SK-N-SH (cell line): Measurements from ENCODE around the gene SNX20. TPM values are rescaled to one million over a fixed set of nuclear protein-coding genes. Genes with fewer than 3 reads are reported as not detected.

ENCODE experiments used
- CTCF ChIA-PET: fragments of 300-600, 350-600 bp; formaldehyde crosslinking; extraction: SDS; loops from one replicate; lab custom pipeline; 2021; lab: Yijun Ruan, JAX
- POLR2A ChIA-PET: fragments of 350-600 bp; sonication (Branson Sonifier 250); formaldehyde crosslinking; extraction: SDS; loops from one replicate; lab custom pipeline; 2020; ENCODE audit warnings: antibody characterized with exemption, inconsistent platforms; lab: Yijun Ruan, JAX
- DNase-seq: peaks from one replicate; pipeline ENCODE4 v3.0.0; 2012
- H2AFZ ChIP-seq: fragments of 200-600 bp; sonication (generic); 2 replicates; pipeline ENCODE4 v1.8.1; 2016; ENCODE audit warnings: antibody characterized with exemption, mild to moderate bottlenecking, low read depth
- H3F3A ChIP-seq: fragments of 200-600 bp; sonication (generic); replicated peaks from 2 replicates; pipeline ENCODE3; 2016; ENCODE audit warnings: antibody characterized with exemption, mild to moderate bottlenecking; ENCODE audit not compliant: insufficient read depth
- H3K27ac ChIP-seq, 2 experiments: fragments of 200-500 bp in 1 of 2; fragments of 200-600 bp in 1 of 2; sonication (Bioruptor generic) in 1 of 2; sonication (generic), shearing (Covaris generic) in 1 of 2; 2 replicates each; pipeline versions ENCODE4 v1.5.1 to v1.6.1; 2014 to 2016; ENCODE audit warnings: low read depth in 2 of 2, inconsistent platforms in 1 of 2, low read length in 1 of 2, mild to moderate bottlenecking in 1 of 2, mixed read lengths in 1 of 2
- H3K27me3 ChIP-seq: fragments of 200-600 bp; sonication (generic), shearing (Covaris generic); 2 replicates; pipeline ENCODE4 v1.6.1; 2016; ENCODE audit warnings: mixed run types; ENCODE audit not compliant: insufficient read depth
- H3K36me3 ChIP-seq, 2 experiments: fragments of 200-500 bp in 1 of 2; fragments of 200-600 bp in 1 of 2; sonication (Bioruptor generic) in 1 of 2; sonication (generic) in 1 of 2; replicated peaks in 1 of 2; 2 replicates each; pipeline versions ENCODE3 to v1.5.1; 2014 to 2016; ENCODE audit warnings: low read length in 1 of 2, mild to moderate bottlenecking in 1 of 2; ENCODE audit not compliant: insufficient read depth in 2 of 2, control insufficient read depth in 1 of 2
- H3K4me1 ChIP-seq, 2 experiments: fragments of 200-500 bp in 1 of 2; fragments of 200-600 bp in 1 of 2; sonication (Bioruptor generic) in 1 of 2; sonication (generic), shearing (Covaris generic) in 1 of 2; 2 replicates each; pipeline versions ENCODE4 v1.5.1 to v1.6.1; 2014 to 2016; ENCODE audit warnings: low read depth in 1 of 2, low read length in 1 of 2, mixed run types in 1 of 2; ENCODE audit not compliant: insufficient read depth in 2 of 2, control insufficient read depth in 1 of 2
- H3K4me2 ChIP-seq: fragments of 200-600 bp; sonication (generic), shearing (Covaris generic); 2 replicates; pipeline ENCODE4 v1.6.1; 2017; ENCODE audit warnings: mixed run types
- H3K4me3 ChIP-seq, 2 experiments: fragments of 200-500 bp in 1 of 2; fragments of 200-600 bp in 1 of 2; sonication (Bioruptor generic) in 1 of 2; sonication (generic), shearing (Covaris generic) in 1 of 2; 2 replicates each; pipeline versions ENCODE4 v1.5.1 to v1.8.1; 2014 to 2016; ENCODE audit warnings: low read depth in 2 of 2, inconsistent platforms in 1 of 2, low read length in 1 of 2, mild to moderate bottlenecking in 1 of 2, mixed read lengths in 1 of 2, moderate library complexity in 1 of 2
- H3K79me2 ChIP-seq: fragments of 200-600 bp; sonication (generic); 2 replicates; pipeline ENCODE4 v1.8.1; 2017; ENCODE audit warnings: mild to moderate bottlenecking; ENCODE audit not compliant: insufficient read depth
- H3K9ac ChIP-seq: fragments of 200-600 bp; sonication (generic); 2 replicates; pipeline ENCODE4 v1.6.1; 2017; ENCODE audit warnings: mixed run types
- H3K9me2 ChIP-seq: fragments of 200-600 bp; sonication (generic); 2 replicates; pipeline ENCODE4 v1.6.1; 2017; ENCODE audit warnings: mixed run types
- H3K9me3 ChIP-seq: fragments of 200-600 bp; sonication (generic); 2 replicates; pipeline ENCODE4 v1.6.1; 2017; ENCODE audit warnings: mixed run types, mild to moderate bottlenecking, moderate library complexity
- H4K20me1 ChIP-seq: fragments of 200-600 bp; sonication (generic); 2 replicates; pipeline ENCODE4 v1.6.1; 2017; ENCODE audit warnings: mild to moderate bottlenecking, mixed run types; ENCODE audit not compliant: insufficient read depth
- EP300 ChIP-seq, 2 experiments: IDR thresholded peaks; 2 replicates each; pipeline versions ENCODE4 v1.4.0 to v1.6.1; 2012; ENCODE audit warnings: borderline replicate concordance in 1 of 2, low read depth in 1 of 2, low read length in 1 of 2
- FOSL2 ChIP-seq: IDR thresholded peaks from 2 replicates; pipeline ENCODE4 v1.4.0; 2012; ENCODE audit warnings: low read depth, mild to moderate bottlenecking, moderate library complexity, borderline replicate concordance
- GABPA ChIP-seq: IDR thresholded peaks from 2 replicates; pipeline ENCODE4 v1.4.0; 2012; ENCODE audit warnings: low read depth, mild to moderate bottlenecking
- MXI1 ChIP-seq: IDR thresholded peaks from 2 replicates; pipeline ENCODE4 v1.6.1; 2012; ENCODE audit warnings: mild to moderate bottlenecking, low read depth, low read length, improper control_type of control experiment
- POLR2AphosphoS5 ChIP-seq: IDR thresholded peaks from 2 replicates; pipeline ENCODE4 v1.6.1; 2012; ENCODE audit warnings: low read depth, low read length
- RCOR1 ChIP-seq: fragments of 150-350 bp; IDR thresholded peaks from 2 replicates; pipeline ENCODE4 v1.6.1; 2017; ENCODE audit warnings: antibody characterized with exemption, low read length
- SIN3A ChIP-seq: IDR thresholded peaks from 2 replicates; pipeline ENCODE4 v1.6.1; 2012; ENCODE audit warnings: low read depth, mild to moderate bottlenecking, low read length, moderate library complexity, borderline replicate concordance
- YY1 ChIP-seq: IDR thresholded peaks from 2 replicates; pipeline ENCODE4 v1.4.0; 2012; ENCODE audit warnings: low read depth, mild to moderate bottlenecking
- WGBS: methylation state at CpG from one replicate; pipeline ENCODE4 v1.1.6; 2017; ENCODE audit warnings: low lambda C conversion rate; 5-methylcytosine and 5-hydroxymethylcytosine counted together
- polyA plus RNA-seq, 3 experiments: library from polyadenylated mRNA; depleted of rRNA; stranded (reverse); fragments of >200 nt; gene quantifications; 2 replicates each; pipeline ENCODE4 v1.2.3, GENCODE V29; 2012
- TF ChIP-seq, protein P1 (sequence below): fragments of 200-600 bp; sonication (generic); IDR thresholded peaks from 2 replicates; pipeline ENCODE4 v1.6.1; 2017; ENCODE audit warnings: antibody characterized with exemption, mild to moderate bottlenecking, moderate library complexity
- TF ChIP-seq, protein P2 (sequence below): IDR thresholded peaks from 2 replicates; pipeline ENCODE4 v1.4.0; 2012; ENCODE audit warnings: low read depth, borderline replicate concordance

The SNX20 gene
- polyA plus RNA-seq, 1 of the 3 experiments (the other 2 are of a cell fraction): not detected

DNA sequence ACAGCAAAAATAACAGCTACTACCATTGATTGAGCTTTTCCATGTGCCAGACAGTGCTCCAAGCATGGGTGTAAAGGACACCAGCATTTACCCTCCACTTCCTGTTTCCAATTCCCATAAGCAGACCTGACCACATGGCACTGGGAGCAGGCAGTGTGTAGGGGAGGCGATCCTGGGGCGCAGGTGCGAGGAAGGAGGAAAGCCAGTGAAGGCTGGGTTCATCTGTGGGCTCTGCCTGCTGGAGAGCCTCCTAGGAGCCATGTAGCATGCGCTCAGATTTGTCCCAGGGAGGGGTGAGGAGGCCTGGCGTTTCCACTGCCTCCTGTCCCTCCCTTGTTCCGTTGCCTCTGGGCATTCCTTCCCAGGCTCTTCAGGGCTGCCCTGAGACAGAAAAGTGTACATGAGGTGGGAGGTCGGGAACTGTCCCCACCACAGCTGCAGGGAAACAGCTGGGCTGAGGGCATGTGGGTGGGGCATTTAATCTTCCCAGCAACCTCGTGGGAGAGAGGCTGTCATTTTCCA is 56.6 kb downstream of the SNX20 start:
- Histone ChIP-seq H3K27me3 (no peaks in the 10 kb centered on the region), H3K79me2 (no peaks in the 10 kb centered on the region), H2AFZ (no peak overlapping the region), H3K9ac (no peak overlapping the region), H3K4me2 (no peak overlapping the region), H3K4me3 (no peak overlapping the region)
- DNase-seq: no peak
- TF ChIP-seq SIN3A (no peak), GABPA (no peak), MXI1 (no peak), YY1 (no peak), RCOR1 (no peak)
- TF ChIP-seq, protein P1, sequence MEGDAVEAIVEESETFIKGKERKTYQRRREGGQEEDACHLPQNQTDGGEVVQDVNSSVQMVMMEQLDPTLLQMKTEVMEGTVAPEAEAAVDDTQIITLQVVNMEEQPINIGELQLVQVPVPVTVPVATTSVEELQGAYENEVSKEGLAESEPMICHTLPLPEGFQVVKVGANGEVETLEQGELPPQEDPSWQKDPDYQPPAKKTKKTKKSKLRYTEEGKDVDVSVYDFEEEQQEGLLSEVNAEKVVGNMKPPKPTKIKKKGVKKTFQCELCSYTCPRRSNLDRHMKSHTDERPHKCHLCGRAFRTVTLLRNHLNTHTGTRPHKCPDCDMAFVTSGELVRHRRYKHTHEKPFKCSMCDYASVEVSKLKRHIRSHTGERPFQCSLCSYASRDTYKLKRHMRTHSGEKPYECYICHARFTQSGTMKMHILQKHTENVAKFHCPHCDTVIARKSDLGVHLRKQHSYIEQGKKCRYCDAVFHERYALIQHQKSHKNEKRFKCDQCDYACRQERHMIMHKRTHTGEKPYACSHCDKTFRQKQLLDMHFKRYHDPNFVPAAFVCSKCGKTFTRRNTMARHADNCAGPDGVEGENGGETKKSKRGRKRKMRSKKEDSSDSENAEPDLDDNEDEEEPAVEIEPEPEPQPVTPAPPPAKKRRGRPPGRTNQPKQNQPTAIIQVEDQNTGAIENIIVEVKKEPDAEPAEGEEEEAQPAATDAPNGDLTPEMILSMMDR: no peak
- TF ChIP-seq, all 33 proteins: peak for 0
- Histone ChIP-seq H3K9me3 (no peaks in the 10 kb centered on the region), H4K20me1 (no peaks in the 10 kb centered on the region), H3K9me2 (no peaks in the 10 kb centered on the region), H3K4me1 (peaks cover 0 to 2% of the 10 kb centered on the region in 2 experiments; a peak in 1 of 4 replicates), H3F3A (no peaks in the 10 kb centered on the region), H3K27ac (no peak overlapping the region), H3K36me3 (no peaks in the 10 kb centered on the region)
- POLR2A ChIA-PET: no interaction called here
- 52% methylated on average over 6 of the region's 8 CpGs for WGBS
- CTCF ChIA-PET: interaction anchor here (0.6 to 1.0 kb wide), 4 partner anchors 20 to 358 kb away, joined by 3 read pairs; partner anchors contain the start of gene ADCY7

DNA sequence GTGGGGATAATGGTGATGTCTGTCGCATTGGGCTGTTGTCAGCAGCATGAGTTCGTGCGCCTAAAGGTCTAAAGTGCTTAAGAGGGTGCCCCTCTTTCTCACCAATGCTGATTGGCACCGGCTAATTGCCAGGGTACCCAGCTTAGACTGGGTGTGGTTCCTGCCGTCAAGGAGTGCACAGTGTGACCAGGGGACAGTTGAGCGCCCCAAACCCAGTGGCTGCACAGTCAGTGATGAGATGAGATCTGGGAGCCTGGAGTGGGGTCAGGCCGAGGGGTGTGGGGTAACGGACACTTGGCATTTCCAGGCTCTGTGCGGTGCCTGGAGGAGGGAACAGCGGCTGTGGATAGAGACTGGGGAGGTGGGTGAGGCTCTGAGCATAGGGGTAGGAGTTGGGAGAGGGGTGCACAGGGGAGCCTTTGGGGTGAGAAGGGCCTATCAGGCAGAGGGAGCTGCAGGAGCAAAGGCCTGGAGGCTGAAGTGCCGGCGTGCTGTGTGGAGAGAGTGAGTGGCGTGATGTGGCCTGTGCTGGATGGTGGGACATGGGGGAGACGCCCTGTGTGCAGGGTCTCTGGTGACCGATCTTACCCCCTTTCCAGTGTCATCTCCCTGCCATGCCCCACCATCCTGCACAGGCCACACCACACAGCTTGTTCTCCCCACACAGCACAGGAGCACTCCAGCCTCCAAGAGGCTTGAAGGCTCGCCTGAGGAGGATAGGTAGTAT is 58.3 kb downstream of the SNX20 start:
- Histone ChIP-seq H3K79me2 (no peaks in the 10 kb centered on the region), H3K4me1 (peaks cover 0 to 2% of the 10 kb centered on the region in 2 experiments; a peak in 1 of 4 replicates), H4K20me1 (no peaks in the 10 kb centered on the region), H3K9me2 (no peaks in the 10 kb centered on the region), H3K9me3 (no peaks in the 10 kb centered on the region), H3K27ac (no peak overlapping the region), H3K4me2 (no peak overlapping the region), H3K36me3 (no peaks in the 10 kb centered on the region), H3F3A (no peaks in the 10 kb centered on the region), H3K9ac (no peak overlapping the region), H3K27me3 (no peaks in the 10 kb centered on the region), H2AFZ (no peak overlapping the region), H3K4me3 (no peak overlapping the region)
- TF ChIP-seq POLR2AphosphoS5 (no peak), GABPA (no peak), EP300 (IDR thresholded peaks at IDR 0.05; ENCODE audit: borderline replicate concordance in 1 of 2, low read depth in 1 of 2, low read length in 1 of 2) (no peak), FOSL2 (no peak)
- TF ChIP-seq, protein P2, sequence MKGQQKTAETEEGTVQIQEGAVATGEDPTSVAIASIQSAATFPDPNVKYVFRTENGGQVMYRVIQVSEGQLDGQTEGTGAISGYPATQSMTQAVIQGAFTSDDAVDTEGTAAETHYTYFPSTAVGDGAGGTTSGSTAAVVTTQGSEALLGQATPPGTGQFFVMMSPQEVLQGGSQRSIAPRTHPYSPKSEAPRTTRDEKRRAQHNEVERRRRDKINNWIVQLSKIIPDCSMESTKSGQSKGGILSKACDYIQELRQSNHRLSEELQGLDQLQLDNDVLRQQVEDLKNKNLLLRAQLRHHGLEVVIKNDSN: no peak
- WGBS: 60% methylated on average over 13 of the region's 16 CpGs
- no peak for DNase-seq
- ChIA-PET POLR2A (no interaction called here), CTCF (interaction anchor here (0.7 to 1.4 kb wide), 4 partner anchors 11 to 183 kb away, joined by 3 to 4 read pairs (median 4); no protein-coding TSS in a partner anchor)
